GF-D8 (cell line): ENCODE data around the gene USO1.
"Not testable (repeated sequence)": the region's sequence is repeated elsewhere in the genome, so short reads cannot be mapped to it uniquely, and the experiment has no call there.

Experiments
- DNase-seq: peaks from one replicate; lab custom pipeline; 2025; lab: John Stamatoyannopoulos, UW

The USO1 gene

GRCh38 chr4:75715105-75715799 is 9.1 kb upstream of the USO1 start:
- DNase-seq: no peak

GRCh38 chr4:75716054-75716453 is 8.3 kb upstream of the USO1 start:
- DNase-seq: not testable (repeated sequence)

GRCh38 chr4:75717408-75717807 is 7.0 kb upstream of the USO1 start:
- DNase-seq: no peak

GRCh38 chr4:75718529-75718928 is 5.8 kb upstream of the USO1 start:
- no peak for DNase-seq

GRCh38 chr4:75722417-75722816 is 2.0 kb upstream of the USO1 start:
- DNase-seq: no peak

GRCh38 chr4:75723163-75724065 is 963 bp upstream of the USO1 start:
- DNase-seq: no peak

GRCh38 chr4:75724867-75725724 is 719 bp downstream of the USO1 start:
- no peak for DNase-seq

GRCh38 chr4:75725942-75726538 is 1.7 kb downstream of the USO1 start:
- not testable (repeated sequence) for DNase-seq

GRCh38 chr4:75726577-75726976 is 2.2 kb downstream of the USO1 start:
- DNase-seq: no peak

GRCh38 chr4:75727073-75727472 is 2.7 kb downstream of the USO1 start:
- no peak for DNase-seq

- DNase-seq: no peak
Observed at GRCh38 chr4:75729836-75730235, 5.5 kb downstream of the USO1 start.

GRCh38 chr4:75733369-75733768 is 9.0 kb downstream of the USO1 start:
- DNase-seq: no peak

- DNase-seq: no peak
Observed at GRCh38 chr4:75735525-75735924, 11.1 kb downstream of the USO1 start.

GRCh38 chr4:75736862-75737261 is 12.5 kb downstream of the USO1 start:
- no peak for DNase-seq

- no peak for DNase-seq
Observed at GRCh38 chr4:75737398-75737797, 13.0 kb downstream of the USO1 start.

GRCh38 chr4:75741027-75741426 is 16.6 kb downstream of the USO1 start:
- DNase-seq: no peak

- DNase-seq: no peak
Observed at GRCh38 chr4:75742451-75742850, 18.1 kb downstream of the USO1 start.

GRCh38 chr4:75745161-75745560 is 20.8 kb downstream of the USO1 start:
- peak; percentile 68 for DNase-seq

GRCh38 chr4:75745721-75746199 is 21.4 kb downstream of the USO1 start:
- peak; percentile 41 for DNase-seq

- no peak for DNase-seq
Observed at GRCh38 chr4:75752637-75753036, 28.3 kb downstream of the USO1 start.

GRCh38 chr4:75769036-75769435 is 44.7 kb downstream of the USO1 start:
- DNase-seq: no peak

GRCh38 chr4:75771607-75772006 is 47.2 kb downstream of the USO1 start:
- DNase-seq: no peak
